KOPT-K1 (cell line): ENCODE measurements around the gene NWD2.

Source experiments
- H3K27ac ChIP-seq: fragments of 200-600 bp; sonication (generic); 2 replicates; pipeline ENCODE4 v1.5.1; 2016; ENCODE audit warnings: antibody characterized with exemption, mild to moderate bottlenecking, low read depth, low read length; ENCODE audit not compliant: poor library complexity, severe bottlenecking
- H3K36me3 ChIP-seq: fragments of 200-600 bp; sonication (generic); 2 replicates; pipeline ENCODE4 v1.5.1; 2017; ENCODE audit warnings: antibody characterized with exemption, mild to moderate bottlenecking, low read length, moderate library complexity; ENCODE audit not compliant: insufficient read depth
- H3K9me3 ChIP-seq: fragments of 200-600 bp; sonication (generic); 2 replicates; pipeline ENCODE4 v1.5.1; 2017; ENCODE audit warnings: antibody characterized with exemption, low read length, mild to moderate bottlenecking; ENCODE audit not compliant: insufficient read depth, poor library complexity, severe bottlenecking

The NWD2 gene

DNA sequence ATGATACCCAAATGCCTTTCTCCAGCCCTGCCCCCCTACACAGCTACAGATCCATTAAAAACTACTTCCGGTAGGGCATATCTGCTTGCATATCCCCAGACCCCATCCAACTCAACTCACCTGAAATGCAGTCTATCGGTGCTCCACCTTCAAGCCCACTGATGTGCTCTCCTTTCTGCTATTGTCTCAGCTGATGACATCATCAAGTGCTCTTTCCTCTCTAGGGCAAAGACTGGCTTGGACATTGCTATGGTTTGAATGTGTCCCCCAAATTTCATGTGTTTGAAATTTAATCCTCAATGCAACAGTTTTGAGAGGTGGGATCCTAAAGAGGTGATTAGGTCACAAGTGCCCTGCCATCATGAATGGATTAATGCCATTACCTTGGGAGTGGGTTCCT is 229.3 kb downstream of the NWD2 start:
- Histone ChIP-seq H3K9me3 (no peaks in the 10 kb centered on the region), H3K27ac (no peak overlapping the region), H3K36me3 (no peaks in the 10 kb centered on the region)

- H3K27ac ChIP-seq = no peak overlapping the region
- no peaks in the 10 kb centered on the region for H3K9me3 ChIP-seq
- no peaks in the 10 kb centered on the region for H3K36me3 ChIP-seq
Observed at GRCh38 chr4:37475087-37475486, 230.5 kb downstream of the NWD2 start.

GRCh38 chr4:37475776-37476175 is 231.2 kb downstream of the NWD2 start:
- Histone ChIP-seq H3K9me3 (no peaks in the 10 kb centered on the region), H3K36me3 (no peaks in the 10 kb centered on the region), H3K27ac (no peak overlapping the region)

DNA sequence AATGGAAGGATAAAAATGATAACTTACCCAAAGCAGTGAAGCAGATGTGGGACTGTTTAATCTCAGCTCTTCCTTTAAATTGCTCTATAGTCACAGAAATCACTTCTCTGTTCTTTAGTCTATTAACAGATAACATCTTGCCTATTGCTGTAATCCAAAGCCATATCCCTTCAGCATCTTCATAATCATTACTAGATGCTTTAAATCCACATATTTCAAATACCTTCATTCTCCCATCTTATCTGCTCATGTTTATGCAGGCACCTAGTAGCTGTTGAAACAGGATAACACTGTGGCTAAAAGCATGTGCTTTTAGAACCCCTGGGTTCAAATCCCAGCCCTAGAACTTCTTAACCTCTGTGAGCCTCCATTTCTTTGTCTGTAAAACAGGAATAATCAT is 231.7 kb downstream of the NWD2 start:
- no peaks in the 10 kb centered on the region for H3K9me3 ChIP-seq
- no peaks in the 10 kb centered on the region for H3K36me3 ChIP-seq
- no peak overlapping the region for H3K27ac ChIP-seq

DNA sequence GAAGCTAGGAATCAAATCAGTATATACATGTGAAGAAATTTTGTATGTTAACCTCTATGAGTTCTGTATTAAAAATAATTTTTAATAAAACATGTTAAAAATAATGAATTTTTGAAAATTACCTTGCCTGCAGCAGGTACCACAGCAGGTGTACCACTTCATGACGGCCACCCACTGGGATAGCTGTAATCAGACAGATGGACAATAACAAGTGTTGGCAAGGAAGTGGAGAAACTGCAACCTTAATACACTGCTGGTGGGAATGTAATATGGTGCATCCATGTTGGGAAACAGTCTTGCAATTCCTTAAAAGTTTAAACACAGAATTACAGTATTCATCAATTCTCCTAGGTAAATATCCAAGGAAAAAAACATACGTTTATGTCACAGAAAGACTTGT is 232.1 kb downstream of the NWD2 start:
- no peaks in the 10 kb centered on the region for H3K9me3 ChIP-seq
- H3K36me3 ChIP-seq = no peaks in the 10 kb centered on the region
- no peak overlapping the region for H3K27ac ChIP-seq

DNA sequence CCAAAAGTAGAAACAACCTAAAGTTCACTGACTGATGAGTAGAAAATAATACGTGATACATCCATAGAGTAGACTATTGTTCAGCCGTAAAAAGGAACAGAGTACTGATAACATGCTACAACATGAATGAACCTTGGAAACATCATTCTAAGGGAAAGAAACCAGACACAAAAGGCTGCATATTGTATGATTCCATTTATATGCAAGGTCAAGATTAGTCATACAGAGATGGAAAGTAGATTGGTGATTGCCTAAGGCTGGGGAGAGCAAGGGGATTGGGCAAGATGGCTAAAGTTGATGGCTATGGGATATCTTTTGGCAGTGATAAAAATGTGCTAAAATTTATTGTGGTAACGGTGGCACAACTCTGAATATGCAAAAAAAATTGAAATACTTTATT is 232.6 kb downstream of the NWD2 start:
- Histone ChIP-seq H3K27ac (no peak overlapping the region), H3K36me3 (no peaks in the 10 kb centered on the region), H3K9me3 (no peaks in the 10 kb centered on the region)

- Histone ChIP-seq H3K27ac (no peak overlapping the region), H3K36me3 (no peaks in the 10 kb centered on the region), H3K9me3 (no peaks in the 10 kb centered on the region)
Observed at GRCh38 chr4:37478151-37478550, 233.6 kb downstream of the NWD2 start.

DNA sequence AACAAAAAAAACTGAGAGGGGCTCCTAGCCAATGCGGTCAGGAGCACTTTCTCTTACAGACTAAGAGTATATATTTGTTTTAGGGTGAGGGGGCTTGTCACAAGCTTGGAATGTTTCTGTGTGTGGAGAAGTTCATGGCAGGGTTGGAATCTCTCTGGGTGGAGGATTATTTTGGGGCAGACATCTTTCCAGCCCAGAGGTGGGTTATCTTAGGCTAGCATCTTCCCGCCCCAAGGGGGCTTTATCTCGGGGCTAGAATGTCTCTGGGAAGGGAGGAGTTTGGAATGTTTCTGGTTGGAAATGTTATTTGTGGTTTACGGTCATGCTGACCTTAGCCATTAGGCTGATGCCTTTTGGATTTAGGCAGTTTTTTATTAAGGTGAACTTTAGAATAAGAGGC is 236.0 kb downstream of the NWD2 start:
- Histone ChIP-seq H3K9me3 (no peaks in the 10 kb centered on the region), H3K27ac (no peak overlapping the region), H3K36me3 (no peaks in the 10 kb centered on the region)

DNA sequence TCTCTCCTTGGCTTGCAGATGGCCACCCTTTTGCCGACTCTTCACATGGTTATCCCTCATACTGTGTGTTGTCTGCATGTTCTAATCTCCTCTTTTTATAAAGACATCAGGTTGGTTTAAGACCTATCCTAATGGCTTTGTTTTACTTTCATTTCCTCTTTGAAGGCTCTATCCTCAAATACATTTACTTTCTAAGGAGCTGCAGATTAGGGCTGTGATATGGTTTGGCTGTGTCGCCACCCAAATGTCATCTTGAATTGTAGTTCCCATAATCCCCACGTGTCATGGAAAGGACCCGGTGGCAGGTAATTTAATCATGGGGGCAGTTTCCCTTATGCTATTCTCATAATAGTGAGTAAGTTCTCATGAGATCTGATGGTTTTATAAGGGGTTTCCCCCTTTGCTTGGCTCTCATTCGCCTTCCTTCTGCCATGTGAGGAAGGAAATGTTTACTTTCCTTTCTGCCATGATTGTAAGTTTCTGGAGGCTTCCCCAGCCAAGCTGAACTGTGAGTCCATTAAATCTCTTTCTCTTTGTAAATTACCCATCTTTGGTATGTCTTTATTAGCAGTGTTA is 237.1 kb downstream of the NWD2 start:
- Histone ChIP-seq H3K9me3 (no peaks in the 10 kb centered on the region), H3K36me3 (no peaks in the 10 kb centered on the region), H3K27ac (no peak overlapping the region)

DNA sequence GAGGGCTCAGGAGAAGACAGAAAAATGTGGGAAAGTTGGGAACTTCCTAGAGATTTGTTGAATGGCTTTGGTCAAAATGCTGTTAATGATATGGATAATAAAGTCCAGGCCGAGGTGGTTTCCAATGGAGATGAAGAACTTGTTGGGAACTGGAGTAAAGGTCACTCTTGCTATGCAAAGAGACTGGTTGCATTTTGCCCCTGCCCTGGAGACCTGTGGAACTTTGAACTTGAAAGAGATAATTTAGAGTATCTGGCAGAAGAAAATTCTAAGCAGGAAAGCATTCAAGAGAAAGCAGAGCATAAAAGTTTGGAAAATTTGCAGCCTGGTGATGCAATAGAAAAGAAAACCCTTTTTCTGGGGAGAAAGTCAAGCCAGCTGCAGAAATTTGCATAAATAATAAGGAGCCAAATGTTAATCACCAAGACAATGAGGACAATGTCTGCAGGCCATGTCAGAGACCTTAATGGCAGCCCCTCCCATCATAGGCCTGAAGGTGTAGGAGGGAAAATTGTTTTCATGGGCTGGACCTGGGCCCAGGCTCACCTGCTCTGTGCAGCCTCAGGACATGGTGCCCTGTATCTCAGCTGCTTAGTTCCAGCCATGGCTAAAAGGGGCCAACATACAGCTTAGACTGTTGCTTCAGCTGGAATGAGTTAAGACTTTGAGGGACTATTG is 237.8 kb downstream of the NWD2 start:
- Histone ChIP-seq H3K9me3 (no peaks in the 10 kb centered on the region), H3K27ac (no peak overlapping the region), H3K36me3 (no peaks in the 10 kb centered on the region)

DNA sequence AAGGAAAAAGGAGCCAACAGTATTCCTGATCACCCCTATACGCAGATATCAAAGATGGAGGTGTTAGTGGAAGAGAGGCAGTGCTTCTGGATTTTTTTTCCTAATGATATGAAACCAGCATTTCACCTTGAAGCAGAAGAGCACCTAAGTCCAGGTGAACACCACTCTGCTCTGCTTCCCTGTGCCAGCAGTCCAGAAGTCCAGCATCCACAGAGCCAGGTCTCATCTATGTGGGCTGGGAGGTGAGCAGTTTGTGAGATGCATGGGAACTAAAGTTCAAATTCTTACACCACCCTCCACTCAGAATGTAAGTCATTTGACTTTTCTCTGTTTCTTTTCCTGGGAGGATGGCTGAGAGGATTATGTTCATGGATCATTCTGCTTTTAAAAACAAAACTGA is 239.1 kb downstream of the NWD2 start:
- H3K9me3 ChIP-seq = no peaks in the 10 kb centered on the region
- H3K36me3 ChIP-seq = no peaks in the 10 kb centered on the region

GRCh38 chr4:37486166-37486565 is 241.6 kb downstream of the NWD2 start:
- no peaks in the 10 kb centered on the region for H3K36me3 ChIP-seq
- no peaks in the 10 kb centered on the region for H3K9me3 ChIP-seq
- no peak overlapping the region for H3K27ac ChIP-seq

More for the DNA sequence above, 239.1 kb downstream of the NWD2 start:
- no peak overlapping the region for H3K27ac ChIP-seq

DNA sequence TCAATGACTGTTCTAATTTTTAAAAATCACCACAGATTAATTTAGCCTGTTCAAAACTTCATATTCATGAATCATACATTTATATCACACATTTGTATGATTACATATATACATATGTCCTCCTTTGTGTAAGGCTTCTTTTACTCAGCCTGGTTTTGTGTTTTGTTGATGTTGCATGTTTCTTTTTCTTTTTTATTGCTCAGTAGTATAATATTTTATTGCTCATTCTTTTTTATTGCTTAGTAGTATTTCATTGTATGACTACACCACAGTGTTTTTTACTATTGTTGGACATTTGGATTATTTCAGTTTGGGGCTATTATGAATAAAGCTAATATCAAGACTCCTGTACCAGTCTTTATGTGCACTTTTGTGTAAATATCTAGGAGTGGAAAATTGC is 243.1 kb downstream of the NWD2 start:
- Histone ChIP-seq H3K36me3 (no peaks in the 10 kb centered on the region), H3K27ac (no peak overlapping the region), H3K9me3 (no peaks in the 10 kb centered on the region)

DNA sequence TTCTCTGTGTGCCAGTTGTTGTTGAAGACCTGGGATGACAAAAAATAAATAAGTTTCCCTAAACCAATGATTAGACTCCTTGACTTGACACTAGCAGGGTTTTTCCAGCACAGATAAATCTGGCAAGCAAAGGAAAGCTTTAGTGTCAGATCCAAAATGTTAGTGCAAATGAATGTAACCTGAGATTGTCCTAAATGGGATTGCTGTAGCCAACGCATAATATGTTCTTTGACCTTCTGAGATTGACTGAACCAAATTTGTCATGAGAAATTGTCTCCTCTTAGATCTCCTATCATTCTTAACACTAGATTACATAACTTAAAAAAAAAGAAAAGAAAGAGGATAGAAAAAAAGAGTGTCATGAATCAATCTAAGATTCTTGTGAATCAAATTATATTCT is 245.2 kb downstream of the NWD2 start:
- H3K9me3 ChIP-seq = no peaks in the 10 kb centered on the region
- no peaks in the 10 kb centered on the region for H3K36me3 ChIP-seq
- no peak overlapping the region for H3K27ac ChIP-seq

- no peaks in the 10 kb centered on the region for H3K36me3 ChIP-seq
- H3K9me3 ChIP-seq = no peaks in the 10 kb centered on the region
- no peak overlapping the region for H3K27ac ChIP-seq
Observed at GRCh38 chr4:37490391-37491347, 246.1 kb downstream of the NWD2 start.
